Calu3 (cell line): ENCODE measurements around the gene SYNPO. TPM values are rescaled to one million over a fixed set of nuclear protein-coding genes. Genes with fewer than 3 reads are reported as not detected.
A peak's percentile ranks its signal among the peaks of the same experiment; 100 is the strongest.

Source experiments
- BruUV-seq: library from RNA; stranded (reverse); fragments of 400-500 nt; replicated peaks from 2 replicates; lab custom pipeline; 2021; lab: Mats Ljungman, UMichigan
- CTCF ChIA-PET: fragments of 300-600 bp; sonication (Branson Sonifier 250); formaldehyde crosslinking; loops from one replicate; lab custom pipeline; 2022; ENCODE audit warnings: antibody characterized with exemption; lab: Charles Lee
- DNase-seq: peaks from one replicate; pipeline ENCODE4 v3.0.0; 2022
- H3K27ac Mint-ChIP-seq: one replicate; pipeline ENCODE4 v1.8.0; 2022; ENCODE audit warnings: mixed read lengths; ENCODE audit not compliant: unreplicated experiment
- H3K27me3 Mint-ChIP-seq: one replicate; pipeline ENCODE4 v1.8.0; 2022; ENCODE audit warnings: mixed read lengths; ENCODE audit not compliant: unreplicated experiment
- H3K36me3 Mint-ChIP-seq: one replicate; pipeline ENCODE4 v1.8.0; 2022; ENCODE audit warnings: mild to moderate bottlenecking, moderate library complexity, mixed read lengths; ENCODE audit not compliant: insufficient read depth, unreplicated experiment
- H3K4me1 Mint-ChIP-seq: one replicate; pipeline ENCODE4 v1.8.0; 2022; ENCODE audit warnings: mild to moderate bottlenecking, low read depth, mixed read lengths; ENCODE audit not compliant: unreplicated experiment
- H3K4me3 Mint-ChIP-seq: one replicate; pipeline ENCODE4 v1.8.0; 2022; ENCODE audit warnings: mild to moderate bottlenecking, low read depth, moderate library complexity, mixed read lengths; ENCODE audit not compliant: unreplicated experiment
- H3K9me3 Mint-ChIP-seq: one replicate; pipeline ENCODE4 v1.8.0; 2022; ENCODE audit warnings: low read depth, mixed read lengths; ENCODE audit not compliant: unreplicated experiment
- intact Hi-C: fragments of 100-400 bp; cut with micrococcal nuclease; formaldehyde crosslinking; loops from one replicate; pipeline ENCODE4 v1.10.0; 2022; ENCODE audit not compliant: unreplicated experiment
- total RNA-seq: library from RNA; stranded (reverse); gene quantifications from 2 replicates; pipeline ENCODE4 v1.2.3, GENCODE V29; 2022
- TF ChIP-seq, protein P1 (sequence below): fragments of 200-600 bp; IDR thresholded peaks from one replicate; pipeline ENCODE4 v1.8.0; 2022; ENCODE audit warnings: antibody characterized with exemption; ENCODE audit not compliant: unreplicated experiment

Gene SYNPO
- total RNA-seq, 1 experiment from 2014 or later = 0.92 TPM

DNA sequence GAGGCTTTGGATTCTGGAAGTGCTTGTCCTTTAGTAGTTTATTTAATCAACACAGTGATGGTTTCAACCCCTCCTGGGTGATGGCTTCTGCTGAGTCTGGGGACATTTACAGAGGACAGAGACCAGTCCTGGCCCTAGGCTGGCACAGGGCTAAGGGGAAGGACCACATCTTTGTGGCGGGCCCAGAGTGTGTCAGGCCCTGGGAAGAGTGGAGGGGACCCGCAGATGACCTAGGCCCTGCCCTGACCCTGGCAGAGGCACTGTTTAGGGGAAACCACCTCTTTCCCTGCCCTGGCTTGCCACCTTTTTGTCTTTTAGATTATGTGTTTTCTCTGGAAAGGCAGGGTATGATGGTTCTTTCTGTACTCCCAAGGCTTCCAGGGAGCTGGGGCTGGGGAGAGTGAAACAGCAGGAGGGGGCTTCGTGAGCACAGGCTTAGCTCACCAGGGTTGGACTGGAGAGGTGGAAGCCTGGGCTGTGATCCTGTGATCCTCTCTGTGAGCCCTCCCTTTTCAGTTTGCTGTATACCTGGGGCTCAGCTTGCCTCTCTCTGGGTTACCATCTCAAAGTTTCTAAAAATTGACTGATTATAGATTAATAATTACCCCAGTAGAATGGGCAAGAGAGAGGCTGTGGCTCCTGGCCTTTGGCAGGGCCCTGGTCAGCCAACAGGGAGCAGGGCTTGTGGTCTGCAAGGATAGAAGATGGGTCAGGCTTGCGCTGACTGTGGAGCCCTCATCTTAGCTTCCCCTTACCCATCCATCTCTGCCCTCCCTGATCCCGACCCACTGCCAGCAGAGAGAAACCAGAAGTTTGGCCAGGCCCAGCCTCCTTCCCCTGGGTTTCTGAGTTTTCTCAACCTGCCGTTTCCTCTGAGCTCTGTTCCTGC lies 1.7 kb upstream of the SYNPO start:
- Mint-ChIP-seq H3K9me3 (no peaks in the 10 kb centered on the region), H3K27ac (peak overlapping the region; percentile 58), H3K4me3 (peak overlapping the region; percentile 20), H3K27me3 (no peaks in the 10 kb centered on the region), H3K36me3 (peaks cover 39% of the 10 kb centered on the region), H3K4me1 (peaks cover 76% of the 10 kb centered on the region)
- CTCF ChIA-PET = interaction anchor here (1.2 kb wide), 1 partner anchor 15 kb away, joined by 3 read pairs; no protein-coding TSS in a partner anchor
- no TSS peak for BruUV-seq
- DNase-seq = no peak
- TF ChIP-seq, protein P1, sequence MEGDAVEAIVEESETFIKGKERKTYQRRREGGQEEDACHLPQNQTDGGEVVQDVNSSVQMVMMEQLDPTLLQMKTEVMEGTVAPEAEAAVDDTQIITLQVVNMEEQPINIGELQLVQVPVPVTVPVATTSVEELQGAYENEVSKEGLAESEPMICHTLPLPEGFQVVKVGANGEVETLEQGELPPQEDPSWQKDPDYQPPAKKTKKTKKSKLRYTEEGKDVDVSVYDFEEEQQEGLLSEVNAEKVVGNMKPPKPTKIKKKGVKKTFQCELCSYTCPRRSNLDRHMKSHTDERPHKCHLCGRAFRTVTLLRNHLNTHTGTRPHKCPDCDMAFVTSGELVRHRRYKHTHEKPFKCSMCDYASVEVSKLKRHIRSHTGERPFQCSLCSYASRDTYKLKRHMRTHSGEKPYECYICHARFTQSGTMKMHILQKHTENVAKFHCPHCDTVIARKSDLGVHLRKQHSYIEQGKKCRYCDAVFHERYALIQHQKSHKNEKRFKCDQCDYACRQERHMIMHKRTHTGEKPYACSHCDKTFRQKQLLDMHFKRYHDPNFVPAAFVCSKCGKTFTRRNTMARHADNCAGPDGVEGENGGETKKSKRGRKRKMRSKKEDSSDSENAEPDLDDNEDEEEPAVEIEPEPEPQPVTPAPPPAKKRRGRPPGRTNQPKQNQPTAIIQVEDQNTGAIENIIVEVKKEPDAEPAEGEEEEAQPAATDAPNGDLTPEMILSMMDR = no peak
- intact Hi-C loops = loop anchor here (10.0 kb wide), 1 partner anchor 184 kb away; no protein-coding TSS in a partner anchor

DNA sequence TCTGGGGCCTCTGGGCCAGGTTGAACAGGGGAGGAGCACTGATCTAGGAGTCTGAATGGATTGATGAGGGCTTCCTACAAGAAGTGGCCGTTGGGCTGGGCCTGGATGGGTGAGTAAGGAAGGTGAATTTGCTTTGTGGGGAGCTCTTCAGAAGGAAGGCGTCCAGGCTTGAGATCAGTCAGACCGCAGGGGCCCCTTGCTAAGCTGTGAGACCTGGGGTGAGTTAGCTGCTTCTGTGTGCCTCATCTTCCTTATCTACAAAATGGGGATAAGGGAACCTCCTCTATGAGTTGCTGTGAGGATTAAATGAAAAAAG lies 1.1 kb upstream of the SYNPO start:
- CTCF ChIA-PET = interaction anchor here (1.2 kb wide), 1 partner anchor 14 kb away, joined by 3 read pairs; no protein-coding TSS in a partner anchor
- TF ChIP-seq, protein P1 = no peak
- no peak for DNase-seq
- peak overlapping the region; percentile 58 for H3K27ac Mint-ChIP-seq
- intact Hi-C loops = loop anchor here (10.0 kb wide), 1 partner anchor 185 kb away; no protein-coding TSS in a partner anchor
- H3K9me3 Mint-ChIP-seq = no peaks in the 10 kb centered on the region
- H3K4me1 Mint-ChIP-seq = peaks cover 76% of the 10 kb centered on the region
- BruUV-seq = no TSS peak
- H3K4me3 Mint-ChIP-seq = peak overlapping the region; percentile 20
- H3K27me3 Mint-ChIP-seq = no peaks in the 10 kb centered on the region
- peaks cover 39% of the 10 kb centered on the region for H3K36me3 Mint-ChIP-seq

DNA sequence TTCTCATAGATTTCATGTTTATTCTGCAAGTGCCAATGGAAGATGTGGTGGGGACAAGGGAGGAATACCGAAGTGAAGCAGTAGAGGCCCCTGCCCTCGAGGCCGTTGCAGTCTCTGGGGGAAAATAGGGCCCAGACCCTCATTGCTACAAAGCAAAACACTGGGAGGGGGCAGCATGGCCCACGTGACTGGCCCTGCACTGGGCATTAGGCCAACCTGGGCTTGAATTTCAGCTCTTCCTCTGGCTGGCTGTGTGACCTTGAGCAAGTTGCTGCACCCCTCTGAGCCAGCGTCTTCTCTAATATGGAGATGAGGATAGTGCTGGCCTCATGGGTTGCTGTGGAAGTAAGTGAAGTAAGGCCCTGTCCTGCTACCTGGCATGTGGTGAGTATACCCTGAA lies 709 bp upstream of the SYNPO start:
- DNase-seq = no peak
- peaks cover 76% of the 10 kb centered on the region for H3K4me1 Mint-ChIP-seq
- no peak overlapping the region for H3K27ac Mint-ChIP-seq
- H3K36me3 Mint-ChIP-seq = peaks cover 39% of the 10 kb centered on the region
- no peaks in the 10 kb centered on the region for H3K27me3 Mint-ChIP-seq
- H3K9me3 Mint-ChIP-seq = no peaks in the 10 kb centered on the region
- BruUV-seq = no TSS peak
- H3K4me3 Mint-ChIP-seq = no peak overlapping the region
- TF ChIP-seq, protein P1 = no peak
- intact Hi-C loops = loop anchor here (5.0 to 10.0 kb wide), 2 partner anchors 77 to 185 kb away; no protein-coding TSS in a partner anchor
- CTCF ChIA-PET = interaction anchor here (1.0 kb wide), 1 partner anchor 23 kb away, joined by 3 read pairs; no protein-coding TSS in a partner anchor

DNA sequence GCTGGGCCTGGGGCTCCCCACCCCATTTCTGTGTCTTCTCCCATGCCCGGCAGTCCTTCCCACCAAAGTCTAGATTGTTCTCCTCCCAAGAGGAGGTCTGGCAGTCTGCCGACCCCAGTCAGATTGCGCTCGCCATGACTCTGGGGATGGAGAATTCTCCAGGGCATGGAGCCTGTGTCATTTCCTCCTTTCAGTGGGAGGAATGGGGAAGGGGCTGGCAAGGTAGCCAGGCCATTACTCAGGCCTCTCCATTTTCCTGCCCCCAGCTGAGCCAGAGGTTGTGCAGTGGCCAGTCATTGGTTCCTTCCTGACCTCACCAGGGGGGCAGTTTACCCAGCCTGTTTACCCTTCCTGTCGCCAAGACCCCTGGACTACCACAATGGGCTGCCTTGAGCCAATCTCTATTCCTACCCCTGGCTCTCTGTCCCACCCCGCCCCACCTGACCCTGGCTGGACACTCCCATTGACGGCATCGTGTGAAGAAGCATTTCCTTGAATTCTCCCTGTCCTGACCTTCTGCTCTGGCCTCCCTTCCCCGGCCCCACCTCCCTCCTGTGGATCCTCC lies 628 bp downstream of the SYNPO start:
- peaks cover 68% of the 10 kb centered on the region for H3K4me1 Mint-ChIP-seq
- H3K4me3 Mint-ChIP-seq = peak overlapping the region; percentile 19
- peak overlapping the region; percentile 10 for H3K27ac Mint-ChIP-seq
- DNase-seq = no peak
- CTCF ChIA-PET = interaction anchor here (0.6 to 0.9 kb wide), 2 partner anchors 9 to 10 kb away, joined by 3 to 4 read pairs; no protein-coding TSS in a partner anchor
- BruUV-seq = no TSS peak
- H3K9me3 Mint-ChIP-seq = no peaks in the 10 kb centered on the region
- intact Hi-C loops = loop anchor here (5.0 kb wide), 1 partner anchor 79 kb away; no protein-coding TSS in a partner anchor
- peaks cover 39% of the 10 kb centered on the region for H3K36me3 Mint-ChIP-seq
- TF ChIP-seq, protein P1 = no peak
- no peaks in the 10 kb centered on the region for H3K27me3 Mint-ChIP-seq
